ENCODE data around the gene AUTS2.

The AUTS2 gene

GRCh38 chr7:69620650-69621049 lies 22.4 kb downstream of the AUTS2 start:
- H3K36me3 ChIP-seq (ENCODE audit: control insufficient read depth, insufficient read depth, low read length), result no peaks in the 10 kb centered on the region
- H3K27ac ChIP-seq (ENCODE audit: insufficient read depth, low read length, poor library complexity, severe bottlenecking), result no peak overlapping the region
- no peak overlapping the region for H3K4me3 ChIP-seq (ENCODE audit: insufficient read depth, low read depth, low read length, poor library complexity, severe bottlenecking)
- no peaks in the 10 kb centered on the region for H3K27me3 ChIP-seq (replicated peaks; ENCODE audit: control insufficient read depth, insufficient read depth, low read length, poor library complexity, severe bottlenecking)
- no peaks in the 10 kb centered on the region for H3K9me3 ChIP-seq (ENCODE audit: control insufficient read depth, low read length)
- no peak for DNase-seq
- H3K4me1 ChIP-seq (ENCODE audit: control insufficient read depth, insufficient read depth, low read length, poor library complexity, severe bottlenecking), result no peaks in the 10 kb centered on the region

GRCh38 chr7:69622014-69622835 lies 23.9 kb downstream of the AUTS2 start:
- no peak for DNase-seq
- Histone ChIP-seq H3K4me1 (ENCODE audit: control insufficient read depth, insufficient read depth, low read length, poor library complexity, severe bottlenecking) (no peaks in the 10 kb centered on the region), H3K27me3 (replicated peaks; ENCODE audit: control insufficient read depth, insufficient read depth, low read length, poor library complexity, severe bottlenecking) (no peaks in the 10 kb centered on the region)

GRCh38 chr7:69622960-69623359 lies 24.7 kb downstream of the AUTS2 start:
- Histone ChIP-seq H3K9me3 (ENCODE audit: control insufficient read depth, low read length) (no peaks in the 10 kb centered on the region), H3K4me3 (ENCODE audit: insufficient read depth, low read depth, low read length, poor library complexity, severe bottlenecking) (no peak overlapping the region), H3K27me3 (replicated peaks; ENCODE audit: control insufficient read depth, insufficient read depth, low read length, poor library complexity, severe bottlenecking) (no peaks in the 10 kb centered on the region), H3K4me1 (ENCODE audit: control insufficient read depth, insufficient read depth, low read length, poor library complexity, severe bottlenecking) (no peaks in the 10 kb centered on the region), H3K27ac (ENCODE audit: insufficient read depth, low read length, poor library complexity, severe bottlenecking) (no peak overlapping the region), H3K36me3 (ENCODE audit: control insufficient read depth, insufficient read depth, low read length) (no peaks in the 10 kb centered on the region)
- DNase-seq, result no peak

More at GRCh38 chr7:69622014-69622835, 23.9 kb downstream of the AUTS2 start:
- Histone ChIP-seq H3K36me3 (ENCODE audit: control insufficient read depth, insufficient read depth, low read length) (no peaks in the 10 kb centered on the region), H3K9me3 (ENCODE audit: control insufficient read depth, low read length) (no peaks in the 10 kb centered on the region), H3K4me3 (ENCODE audit: insufficient read depth, low read depth, low read length, poor library complexity, severe bottlenecking) (no peak overlapping the region), H3K27ac (ENCODE audit: insufficient read depth, low read length, poor library complexity, severe bottlenecking) (no peak overlapping the region)

GRCh38 chr7:69624435-69625230 lies 26.4 kb downstream of the AUTS2 start:
- no peak overlapping the region for H3K27ac ChIP-seq (ENCODE audit: insufficient read depth, low read length, poor library complexity, severe bottlenecking)
- no peaks in the 10 kb centered on the region for H3K27me3 ChIP-seq (replicated peaks; ENCODE audit: control insufficient read depth, insufficient read depth, low read length, poor library complexity, severe bottlenecking)
- H3K9me3 ChIP-seq (ENCODE audit: control insufficient read depth, low read length), result no peaks in the 10 kb centered on the region
- H3K4me1 ChIP-seq (ENCODE audit: control insufficient read depth, insufficient read depth, low read length, poor library complexity, severe bottlenecking), result no peaks in the 10 kb centered on the region
- no peak overlapping the region for H3K4me3 ChIP-seq (ENCODE audit: insufficient read depth, low read depth, low read length, poor library complexity, severe bottlenecking)
- DNase-seq, result no peak
- no peaks in the 10 kb centered on the region for H3K36me3 ChIP-seq (ENCODE audit: control insufficient read depth, insufficient read depth, low read length)

GRCh38 chr7:69625238-69625637 lies 27.0 kb downstream of the AUTS2 start:
- Histone ChIP-seq H3K9me3 (ENCODE audit: control insufficient read depth, low read length) (no peaks in the 10 kb centered on the region), H3K4me3 (ENCODE audit: insufficient read depth, low read depth, low read length, poor library complexity, severe bottlenecking) (no peak overlapping the region), H3K27me3 (replicated peaks; ENCODE audit: control insufficient read depth, insufficient read depth, low read length, poor library complexity, severe bottlenecking) (no peaks in the 10 kb centered on the region), H3K36me3 (ENCODE audit: control insufficient read depth, insufficient read depth, low read length) (no peaks in the 10 kb centered on the region), H3K4me1 (ENCODE audit: control insufficient read depth, insufficient read depth, low read length, poor library complexity, severe bottlenecking) (no peaks in the 10 kb centered on the region), H3K27ac (ENCODE audit: insufficient read depth, low read length, poor library complexity, severe bottlenecking) (no peak overlapping the region)
- no peak for DNase-seq

- no peaks in the 10 kb centered on the region for H3K9me3 ChIP-seq (ENCODE audit: control insufficient read depth, low read length)
- no peaks in the 10 kb centered on the region for H3K4me1 ChIP-seq (ENCODE audit: control insufficient read depth, insufficient read depth, low read length, poor library complexity, severe bottlenecking)
- no peak overlapping the region for H3K4me3 ChIP-seq (ENCODE audit: insufficient read depth, low read depth, low read length, poor library complexity, severe bottlenecking)
- H3K27ac ChIP-seq (ENCODE audit: insufficient read depth, low read length, poor library complexity, severe bottlenecking), result no peak overlapping the region
- DNase-seq, result no peak
- no peaks in the 10 kb centered on the region for H3K27me3 ChIP-seq (replicated peaks; ENCODE audit: control insufficient read depth, insufficient read depth, low read length, poor library complexity, severe bottlenecking)
- H3K36me3 ChIP-seq (ENCODE audit: control insufficient read depth, insufficient read depth, low read length), result no peaks in the 10 kb centered on the region
Measured at GRCh38 chr7:69625798-69626197, 27.5 kb downstream of the AUTS2 start.

- Histone ChIP-seq H3K4me1 (ENCODE audit: control insufficient read depth, insufficient read depth, low read length, poor library complexity, severe bottlenecking) (no peaks in the 10 kb centered on the region), H3K9me3 (ENCODE audit: control insufficient read depth, low read length) (no peaks in the 10 kb centered on the region), H3K4me3 (ENCODE audit: insufficient read depth, low read depth, low read length, poor library complexity, severe bottlenecking) (no peak overlapping the region), H3K36me3 (ENCODE audit: control insufficient read depth, insufficient read depth, low read length) (no peaks in the 10 kb centered on the region), H3K27ac (ENCODE audit: insufficient read depth, low read length, poor library complexity, severe bottlenecking) (no peak overlapping the region), H3K27me3 (replicated peaks; ENCODE audit: control insufficient read depth, insufficient read depth, low read length, poor library complexity, severe bottlenecking) (no peaks in the 10 kb centered on the region)
- DNase-seq, result no peak
Measured at GRCh38 chr7:69630292-69630691, 32.0 kb downstream of the AUTS2 start.

GRCh38 chr7:69631131-69631530 lies 32.9 kb downstream of the AUTS2 start:
- H3K27me3 ChIP-seq (replicated peaks; ENCODE audit: control insufficient read depth, insufficient read depth, low read length, poor library complexity, severe bottlenecking), result no peaks in the 10 kb centered on the region
- no peak overlapping the region for H3K4me3 ChIP-seq (ENCODE audit: insufficient read depth, low read depth, low read length, poor library complexity, severe bottlenecking)
- no peaks in the 10 kb centered on the region for H3K4me1 ChIP-seq (ENCODE audit: control insufficient read depth, insufficient read depth, low read length, poor library complexity, severe bottlenecking)
- no peak for DNase-seq
- H3K9me3 ChIP-seq (ENCODE audit: control insufficient read depth, low read length), result no peaks in the 10 kb centered on the region
- H3K36me3 ChIP-seq (ENCODE audit: control insufficient read depth, insufficient read depth, low read length), result no peaks in the 10 kb centered on the region
- no peak overlapping the region for H3K27ac ChIP-seq (ENCODE audit: insufficient read depth, low read length, poor library complexity, severe bottlenecking)

GRCh38 chr7:69632280-69632679 lies 34.0 kb downstream of the AUTS2 start:
- H3K27me3 ChIP-seq (replicated peaks; ENCODE audit: control insufficient read depth, insufficient read depth, low read length, poor library complexity, severe bottlenecking), result no peaks in the 10 kb centered on the region
- no peaks in the 10 kb centered on the region for H3K36me3 ChIP-seq (ENCODE audit: control insufficient read depth, insufficient read depth, low read length)
- H3K9me3 ChIP-seq (ENCODE audit: control insufficient read depth, low read length), result no peaks in the 10 kb centered on the region
- DNase-seq, result no peak
- H3K4me1 ChIP-seq (ENCODE audit: control insufficient read depth, insufficient read depth, low read length, poor library complexity, severe bottlenecking), result no peaks in the 10 kb centered on the region
- no peak overlapping the region for H3K4me3 ChIP-seq (ENCODE audit: insufficient read depth, low read depth, low read length, poor library complexity, severe bottlenecking)
- no peak overlapping the region for H3K27ac ChIP-seq (ENCODE audit: insufficient read depth, low read length, poor library complexity, severe bottlenecking)
